ENCODE measurements around the gene SCN4A.
"Not testable (repeated sequence)": the region's sequence is repeated elsewhere in the genome, so short reads cannot be mapped to it uniquely, and the experiment has no call there.

Gene SCN4A

GRCh38 chr17:63927464-63928171 lies 45.1 kb downstream of the SCN4A start:
- Mint-ChIP-seq H3K27ac (no peak overlapping the region), H3K36me3 (ENCODE audit: insufficient read depth) (peaks cover 16% of the 10 kb centered on the region), H3K9me3 (no peaks in the 10 kb centered on the region), H3K4me3 (no peak overlapping the region), H3K4me1 (ENCODE audit: low read depth in 2 of 2) (peaks cover 20 to 21% of the 10 kb centered on the region in 2 donors), H3K27me3 (no peaks in the 10 kb centered on the region)
- DNase-seq: no peak
- no peak for ATAC-seq (replicated peaks)

- no peak for ATAC-seq (replicated peaks)
- no peaks in the 10 kb centered on the region for H3K9me3 Mint-ChIP-seq
- no peak overlapping the region for H3K4me3 Mint-ChIP-seq
- H3K36me3 Mint-ChIP-seq (ENCODE audit: insufficient read depth): peaks cover 12% of the 10 kb centered on the region
- peaks cover 9 to 12% of the 10 kb centered on the region in 2 donors for H3K4me1 Mint-ChIP-seq (ENCODE audit: low read depth in 2 of 2)
- H3K27ac Mint-ChIP-seq: no peak overlapping the region
- no peak for DNase-seq
- H3K27me3 Mint-ChIP-seq: no peaks in the 10 kb centered on the region
These were observed 46.6 kb downstream of the SCN4A start for GRCh38 chr17:63926164-63926563.

- ATAC-seq (replicated peaks) (no peak), DNase-seq (no peak)
- Mint-ChIP-seq H3K4me3 (no peak overlapping the region), H3K9me3 (no peaks in the 10 kb centered on the region), H3K27ac (peak overlapping the region in 1 of 2 donors; percentile 65), H3K4me1 (ENCODE audit: low read depth in 2 of 2) (peaks cover 4 to 8% of the 10 kb centered on the region in 2 donors), H3K36me3 (ENCODE audit: insufficient read depth) (peaks cover 8% of the 10 kb centered on the region), H3K27me3 (no peaks in the 10 kb centered on the region)
These were observed 47.1 kb downstream of the SCN4A start for GRCh38 chr17:63925615-63926014.

GRCh38 chr17:63922402-63922801 lies 50.3 kb downstream of the SCN4A start:
- not testable (repeated sequence) for ATAC-seq (replicated peaks); H3K27me3 Mint-ChIP-seq; H3K9me3 Mint-ChIP-seq; H3K36me3 Mint-ChIP-seq (ENCODE audit: insufficient read depth); DNase-seq; H3K4me3 Mint-ChIP-seq
- Mint-ChIP-seq H3K27ac (peak overlapping the region in 1 of 2 donors; percentile 62), H3K4me1 (ENCODE audit: low read depth in 2 of 2) (peaks cover 6 to 12% of the 10 kb centered on the region in 2 donors)

GRCh38 chr17:63920779-63921178 lies 51.9 kb downstream of the SCN4A start:
- not testable (repeated sequence) for DNase-seq; H3K36me3 Mint-ChIP-seq (ENCODE audit: insufficient read depth); H3K27ac Mint-ChIP-seq; H3K27me3 Mint-ChIP-seq; H3K4me3 Mint-ChIP-seq; ATAC-seq (replicated peaks); H3K9me3 Mint-ChIP-seq
- peaks cover 6 to 12% of the 10 kb centered on the region in 2 donors for H3K4me1 Mint-ChIP-seq (ENCODE audit: low read depth in 2 of 2)

- H3K27me3 Mint-ChIP-seq; H3K36me3 Mint-ChIP-seq (ENCODE audit: insufficient read depth); DNase-seq; H3K9me3 Mint-ChIP-seq; H3K4me3 Mint-ChIP-seq; ATAC-seq (replicated peaks); H3K27ac Mint-ChIP-seq: not testable (repeated sequence)
- peaks cover 6 to 12% of the 10 kb centered on the region in 2 donors for H3K4me1 Mint-ChIP-seq (ENCODE audit: low read depth in 2 of 2)
These were observed 52.7 kb downstream of the SCN4A start for GRCh38 chr17:63920050-63920449.

- H3K27me3 Mint-ChIP-seq: peaks cover 5 to 9% of the 10 kb centered on the region in 2 donors
- peaks cover 6 to 12% of the 10 kb centered on the region in 2 donors for H3K4me1 Mint-ChIP-seq (ENCODE audit: low read depth in 2 of 2)
- peak; percentile 97 for ATAC-seq (replicated peaks)
- no peaks in the 10 kb centered on the region for H3K36me3 Mint-ChIP-seq (ENCODE audit: insufficient read depth)
- H3K27ac Mint-ChIP-seq: peak overlapping the region; percentile 23 to 63
- peak overlapping the region in 1 of 2 donors; percentile 2 for H3K4me3 Mint-ChIP-seq
- H3K9me3 Mint-ChIP-seq: no peaks in the 10 kb centered on the region
- DNase-seq: peak; percentile 71 to 81 (median 77)
These were observed 53.4 kb downstream of the SCN4A start for GRCh38 chr17:63919311-63919723.

- H3K36me3 Mint-ChIP-seq (ENCODE audit: insufficient read depth); H3K27me3 Mint-ChIP-seq; H3K9me3 Mint-ChIP-seq; ATAC-seq (replicated peaks); DNase-seq: not testable (repeated sequence)
- peak within 1 kb of the TSS; percentile 23 to 63 for H3K27ac Mint-ChIP-seq
- peaks cover 6 to 12% of the 10 kb centered on the region in 2 donors for H3K4me1 Mint-ChIP-seq (ENCODE audit: low read depth in 2 of 2)
- peak within 1 kb of the TSS in 1 of 2 donors; percentile 2 for H3K4me3 Mint-ChIP-seq
These were observed 53.9 kb downstream of the SCN4A start, which contains the start of gene GH1 for GRCh38 chr17:63918789-63919305. TSS of gene GH1 (minus strand) at chr17:63918839. CDS start at chr17:63918776, 63 bp downstream.

- H3K27ac Mint-ChIP-seq: no peak overlapping the region
These were observed 54.4 kb downstream of the SCN4A start for GRCh38 chr17:63918305-63918704.

GRCh38 chr17:63917646-63918045 lies 55.1 kb downstream of the SCN4A start:
- no peak for ATAC-seq (replicated peaks)
- Mint-ChIP-seq H3K9me3 (no peaks in the 10 kb centered on the region), H3K4me1 (ENCODE audit: low read depth in 2 of 2) (peaks cover 6 to 12% of the 10 kb centered on the region in 2 donors), H3K27me3 (peaks cover 5 to 9% of the 10 kb centered on the region in 2 donors), H3K36me3 (ENCODE audit: insufficient read depth) (no peaks in the 10 kb centered on the region), H3K27ac (no peak overlapping the region), H3K4me3 (no peak overlapping the region)
- DNase-seq: no peak

More at GRCh38 chr17:63918305-63918704, 54.4 kb downstream of the SCN4A start:
- no peaks in the 10 kb centered on the region for H3K36me3 Mint-ChIP-seq (ENCODE audit: insufficient read depth)
- H3K4me3 Mint-ChIP-seq: no peak overlapping the region
- peaks cover 6 to 12% of the 10 kb centered on the region in 2 donors for H3K4me1 Mint-ChIP-seq (ENCODE audit: low read depth in 2 of 2)
- ATAC-seq (replicated peaks) (no peak), DNase-seq (no peak)
- peaks cover 5 to 9% of the 10 kb centered on the region in 2 donors for H3K27me3 Mint-ChIP-seq
- no peaks in the 10 kb centered on the region for H3K9me3 Mint-ChIP-seq

GRCh38 chr17:63917206-63917605 lies 55.5 kb downstream of the SCN4A start:
- DNase-seq; ATAC-seq (replicated peaks); H3K4me1 Mint-ChIP-seq (ENCODE audit: low read depth in 2 of 2); H3K27ac Mint-ChIP-seq; H3K4me3 Mint-ChIP-seq; H3K9me3 Mint-ChIP-seq; H3K27me3 Mint-ChIP-seq; H3K36me3 Mint-ChIP-seq (ENCODE audit: insufficient read depth): not testable (repeated sequence)

GRCh38 chr17:63916566-63917185 lies 56.0 kb downstream of the SCN4A start:
- Mint-ChIP-seq H3K4me3 (no peak overlapping the region), H3K36me3 (ENCODE audit: insufficient read depth) (no peaks in the 10 kb centered on the region), H3K27ac (no peak overlapping the region), H3K4me1 (ENCODE audit: low read depth in 2 of 2) (peaks cover 6 to 12% of the 10 kb centered on the region in 2 donors), H3K9me3 (no peaks in the 10 kb centered on the region), H3K27me3 (peaks cover 5 to 10% of the 10 kb centered on the region in 2 donors)
- DNase-seq: no peak
- ATAC-seq (replicated peaks): no peak

- H3K4me3 Mint-ChIP-seq; H3K36me3 Mint-ChIP-seq (ENCODE audit: insufficient read depth): not testable (repeated sequence)
These were observed 57.0 kb downstream of the SCN4A start for GRCh38 chr17:63915753-63916152.

More at GRCh38 chr17:63915753-63916152, 57.0 kb downstream of the SCN4A start:
- H3K27me3 Mint-ChIP-seq: peaks cover 10 to 18% of the 10 kb centered on the region in 2 donors
- H3K4me1 Mint-ChIP-seq (ENCODE audit: low read depth in 2 of 2): peaks cover 9 to 16% of the 10 kb centered on the region in 2 donors
- ATAC-seq (replicated peaks); H3K9me3 Mint-ChIP-seq; DNase-seq; H3K27ac Mint-ChIP-seq: not testable (repeated sequence)
